ENCODE data around the gene ARRDC2. TPM values are rescaled to one million over a fixed set of nuclear protein-coding genes. Genes with fewer than 3 reads are reported as not detected.

The ARRDC2 gene
- total RNA-seq, 1 experiment from 2014 or later: 9.2 TPM

DNA sequence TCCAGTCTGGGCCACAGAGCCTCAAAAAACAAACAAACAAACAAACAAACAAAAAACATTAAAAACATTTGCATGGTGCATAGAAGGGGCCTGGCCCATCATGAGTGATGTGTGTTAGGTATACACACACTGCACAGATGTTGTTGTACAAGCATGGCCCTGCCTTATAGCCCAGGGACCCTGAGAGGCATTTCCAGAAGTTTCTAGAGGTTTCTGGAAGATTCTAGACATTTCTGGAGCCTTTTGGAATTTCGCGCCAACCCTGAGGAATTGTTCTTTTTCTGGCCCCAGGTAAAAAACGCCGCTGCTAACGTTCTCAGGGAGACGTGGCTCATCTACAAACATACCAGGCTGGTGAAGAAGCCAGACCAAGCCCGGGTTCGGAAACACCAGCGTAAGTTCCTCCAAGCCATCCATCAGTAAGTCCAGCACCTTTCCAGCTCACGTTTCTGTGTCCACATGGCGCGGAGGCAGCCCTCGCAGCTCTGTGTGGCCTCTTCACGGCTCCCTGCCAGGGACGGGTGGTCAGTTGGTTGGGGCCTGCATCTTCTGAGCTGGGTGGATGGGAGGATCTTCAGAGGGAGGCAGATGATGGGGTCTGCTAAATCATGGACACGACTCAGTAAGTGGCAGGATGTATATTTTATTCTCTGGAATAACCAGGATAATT, 18.4 kb upstream of the ARRDC2 start (continued):
- no peak for TF ChIP-seq ATF1 (CRISPR knock-in tag; IDR thresholded peaks at IDR 0.05)
- no peak for TF ChIP-seq ZNF263 (CRISPR knock-in tag; IDR thresholded peaks at IDR 0.05; ENCODE audit: low read depth)
- TF ChIP-seq HMGA2 (CRISPR knock-in tag; IDR thresholded peaks at IDR 0.05): no peak
- TF ChIP-seq ZBTB43 (CRISPR knock-in tag; IDR thresholded peaks at IDR 0.05): no peak
- TF ChIP-seq, protein P1, sequence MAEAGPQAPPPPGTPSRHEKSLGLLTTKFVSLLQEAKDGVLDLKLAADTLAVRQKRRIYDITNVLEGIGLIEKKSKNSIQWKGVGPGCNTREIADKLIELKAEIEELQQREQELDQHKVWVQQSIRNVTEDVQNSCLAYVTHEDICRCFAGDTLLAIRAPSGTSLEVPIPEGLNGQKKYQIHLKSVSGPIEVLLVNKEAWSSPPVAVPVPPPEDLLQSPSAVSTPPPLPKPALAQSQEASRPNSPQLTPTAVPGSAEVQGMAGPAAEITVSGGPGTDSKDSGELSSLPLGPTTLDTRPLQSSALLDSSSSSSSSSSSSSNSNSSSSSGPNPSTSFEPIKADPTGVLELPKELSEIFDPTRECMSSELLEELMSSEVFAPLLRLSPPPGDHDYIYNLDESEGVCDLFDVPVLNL (CRISPR knock-in tag; IDR thresholded peaks at IDR 0.05; ENCODE audit: borderline replicate concordance, low read depth): no peak

DNA sequence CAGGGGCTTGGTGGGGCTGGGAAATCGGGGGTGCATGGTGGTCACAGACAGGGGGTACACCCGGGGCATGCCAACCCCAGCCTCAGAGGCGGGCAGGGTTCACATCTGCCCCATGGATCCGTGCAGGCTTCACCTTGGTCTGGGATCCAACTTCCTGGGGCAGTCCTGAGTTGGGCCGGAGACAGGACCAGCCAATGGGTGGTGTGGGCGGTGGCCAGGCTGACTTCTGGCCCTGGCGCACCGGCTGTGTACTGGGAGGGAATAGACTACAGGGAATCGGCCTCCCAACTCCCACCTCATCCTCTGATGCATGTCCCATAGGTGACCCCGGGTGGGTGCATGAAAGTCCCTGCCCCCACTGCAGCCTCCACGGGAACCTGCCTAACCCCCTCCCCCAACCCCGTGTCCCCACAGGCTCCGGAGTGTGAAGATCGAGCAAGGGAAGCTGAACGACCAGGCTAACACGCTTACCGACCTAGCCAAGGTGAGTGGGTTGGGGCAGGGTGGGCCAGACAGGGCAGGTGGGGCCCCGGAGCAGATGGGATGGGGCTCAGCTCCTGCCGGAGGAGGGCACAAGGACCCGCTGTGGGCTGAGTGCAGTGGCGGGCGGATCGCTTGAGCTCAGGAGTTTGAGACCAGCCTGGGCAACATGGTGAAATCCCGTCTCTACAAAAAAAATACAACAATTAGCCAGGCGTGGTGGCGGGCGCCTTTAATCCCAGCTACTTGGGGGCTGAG, 14.7 kb upstream of the ARRDC2 start:
- no peak for DNase-seq (ENCODE audit: low spot score)
- no peak for ATAC-seq
- TF ChIP-seq NFYB (CRISPR knock-in tag; conservative IDR thresholded peaks at IDR 0.05; ENCODE audit: low read depth) (0 out of 2 replicates have a peak, but pooled peaks have one; percentile 2), SMAD3 (CRISPR knock-in tag; IDR thresholded peaks at IDR 0.05; ENCODE audit: borderline replicate concordance) (no peak), EMX1 (CRISPR knock-in tag; IDR thresholded peaks at IDR 0.05) (no peak), ZNF121 (CRISPR knock-in tag; IDR thresholded peaks at IDR 0.05) (peak; percentile 68)
- TF ChIP-seq, protein P2, sequence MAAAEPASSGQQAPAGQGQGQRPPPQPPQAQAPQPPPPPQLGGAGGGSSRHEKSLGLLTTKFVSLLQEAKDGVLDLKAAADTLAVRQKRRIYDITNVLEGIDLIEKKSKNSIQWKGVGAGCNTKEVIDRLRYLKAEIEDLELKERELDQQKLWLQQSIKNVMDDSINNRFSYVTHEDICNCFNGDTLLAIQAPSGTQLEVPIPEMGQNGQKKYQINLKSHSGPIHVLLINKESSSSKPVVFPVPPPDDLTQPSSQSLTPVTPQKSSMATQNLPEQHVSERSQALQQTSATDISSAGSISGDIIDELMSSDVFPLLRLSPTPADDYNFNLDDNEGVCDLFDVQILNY (CRISPR knock-in tag; IDR thresholded peaks at IDR 0.05): no peak
- H3K9me3 Mint-ChIP-seq: no peaks in the 10 kb centered on the region
- H3K36me3 Mint-ChIP-seq: no peaks in the 10 kb centered on the region
- no peak overlapping the region for H3K4me3 Mint-ChIP-seq
- POLR2A ChIA-PET: interaction anchor here (0.5 to 1.3 kb wide), 2 partner anchors 134 to 282 kb away, joined by 3 to 5 read pairs; no protein-coding TSS in a partner anchor
- no peak overlapping the region for H3K27ac Mint-ChIP-seq
- CTCF ChIA-PET: interaction anchor here (1.0 to 6.5 kb wide), 4 partner anchors 39 to 58 kb away, joined by 9 to 201 read pairs (median 66); partner anchors contain the start of gene CCDC124
- H3K4me1 Mint-ChIP-seq: peaks cover 3% of the 10 kb centered on the region; the same call in 1 of the 2 replicates
- H3K27me3 Mint-ChIP-seq (ENCODE audit: low read depth): no peaks in the 10 kb centered on the region

GRCh38 chr19:17996826-17997316, 11.1 kb upstream of the ARRDC2 start:
- ChIA-PET POLR2A (interaction anchor here (0.7 to 1.6 kb wide), 2 partner anchors 59 to 64 kb away, joined by 5 read pairs; partner anchors contain the start of gene CCDC124), CTCF (interaction anchor here (0.6 to 6.5 kb wide), 13 partner anchors 11 to 227 kb away, joined by 3 to 201 read pairs (median 15); partner anchors contain the start of genes ARRDC2, CCDC124, RPL18A and SLC5A5)
- ATAC-seq (peak; percentile 72), DNase-seq (ENCODE audit: low spot score) (peak; percentile 91)
- H3K4me1 Mint-ChIP-seq: peaks cover 6% of the 10 kb centered on the region
- no peak overlapping the region for H3K4me3 Mint-ChIP-seq
- peaks cover 29% of the 10 kb centered on the region for H3K27me3 Mint-ChIP-seq (ENCODE audit: low read depth)
- no peak overlapping the region for H3K27ac Mint-ChIP-seq
- no peaks in the 10 kb centered on the region for H3K9me3 Mint-ChIP-seq
- H3K36me3 Mint-ChIP-seq: no peaks in the 10 kb centered on the region
- TF ChIP-seq, protein P3, sequence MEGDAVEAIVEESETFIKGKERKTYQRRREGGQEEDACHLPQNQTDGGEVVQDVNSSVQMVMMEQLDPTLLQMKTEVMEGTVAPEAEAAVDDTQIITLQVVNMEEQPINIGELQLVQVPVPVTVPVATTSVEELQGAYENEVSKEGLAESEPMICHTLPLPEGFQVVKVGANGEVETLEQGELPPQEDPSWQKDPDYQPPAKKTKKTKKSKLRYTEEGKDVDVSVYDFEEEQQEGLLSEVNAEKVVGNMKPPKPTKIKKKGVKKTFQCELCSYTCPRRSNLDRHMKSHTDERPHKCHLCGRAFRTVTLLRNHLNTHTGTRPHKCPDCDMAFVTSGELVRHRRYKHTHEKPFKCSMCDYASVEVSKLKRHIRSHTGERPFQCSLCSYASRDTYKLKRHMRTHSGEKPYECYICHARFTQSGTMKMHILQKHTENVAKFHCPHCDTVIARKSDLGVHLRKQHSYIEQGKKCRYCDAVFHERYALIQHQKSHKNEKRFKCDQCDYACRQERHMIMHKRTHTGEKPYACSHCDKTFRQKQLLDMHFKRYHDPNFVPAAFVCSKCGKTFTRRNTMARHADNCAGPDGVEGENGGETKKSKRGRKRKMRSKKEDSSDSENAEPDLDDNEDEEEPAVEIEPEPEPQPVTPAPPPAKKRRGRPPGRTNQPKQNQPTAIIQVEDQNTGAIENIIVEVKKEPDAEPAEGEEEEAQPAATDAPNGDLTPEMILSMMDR (IDR thresholded peaks at IDR 0.05): peak; percentile 98
- peak; percentile 22; the same call in 1 of the 2 replicates for TF ChIP-seq ZNF423 (CRISPR knock-in tag; IDR thresholded peaks at IDR 0.05)
- TF ChIP-seq GABPB1 (CRISPR knock-in tag; IDR thresholded peaks at IDR 0.05): peak; percentile 55; the same call in 1 of the 2 replicates
- peak; percentile 89 for TF ChIP-seq ZNF121 (CRISPR knock-in tag; IDR thresholded peaks at IDR 0.05)
- TF ChIP-seq TCF7 (CRISPR knock-in tag; IDR thresholded peaks at IDR 0.05; ENCODE audit: low read depth): no peak
- TF ChIP-seq NR3C1 (CRISPR knock-in tag; conservative IDR thresholded peaks at IDR 0.05; ENCODE audit: low read depth): no peak

All from WTC11 (cell line).